ENCODE results near the gene CTNNBL1. TPM values are rescaled to one million over a fixed set of nuclear protein-coding genes. Genes with fewer than 3 reads are reported as not detected.
"Not testable (repeated sequence)": the region's sequence is repeated elsewhere in the genome, so short reads cannot be mapped to it uniquely, and the experiment has no call there.

The CTNNBL1 gene
- total RNA-seq, 4 donors from 2014 or later, result 24.2 to 34.9 (median 31.6) TPM

DNA sequence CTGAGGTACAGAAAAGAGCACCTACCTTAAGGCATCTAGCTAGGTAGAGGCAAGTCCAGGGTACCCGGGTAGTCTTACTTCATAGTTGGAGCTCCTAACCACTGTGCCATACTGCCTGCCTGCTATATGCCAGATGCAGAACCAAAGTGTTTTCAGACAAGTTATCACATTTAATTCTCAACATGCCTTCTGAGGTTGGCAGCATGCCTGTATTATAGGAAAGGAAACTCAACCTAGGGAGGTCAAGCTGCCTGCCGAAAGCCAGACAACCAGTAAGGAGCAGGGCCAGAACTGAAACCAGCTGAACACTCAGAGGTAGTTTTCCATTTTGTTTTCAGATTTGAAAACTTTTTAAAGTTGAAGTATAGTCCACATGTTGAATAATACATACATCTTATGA, 5.4 kb downstream of the CTNNBL1 start:
- DNase-seq (ENCODE audit: low spot score), result no peak
- ATAC-seq (ENCODE audit: low FRiP score), result no peak
- TF ChIP-seq, protein P1, sequence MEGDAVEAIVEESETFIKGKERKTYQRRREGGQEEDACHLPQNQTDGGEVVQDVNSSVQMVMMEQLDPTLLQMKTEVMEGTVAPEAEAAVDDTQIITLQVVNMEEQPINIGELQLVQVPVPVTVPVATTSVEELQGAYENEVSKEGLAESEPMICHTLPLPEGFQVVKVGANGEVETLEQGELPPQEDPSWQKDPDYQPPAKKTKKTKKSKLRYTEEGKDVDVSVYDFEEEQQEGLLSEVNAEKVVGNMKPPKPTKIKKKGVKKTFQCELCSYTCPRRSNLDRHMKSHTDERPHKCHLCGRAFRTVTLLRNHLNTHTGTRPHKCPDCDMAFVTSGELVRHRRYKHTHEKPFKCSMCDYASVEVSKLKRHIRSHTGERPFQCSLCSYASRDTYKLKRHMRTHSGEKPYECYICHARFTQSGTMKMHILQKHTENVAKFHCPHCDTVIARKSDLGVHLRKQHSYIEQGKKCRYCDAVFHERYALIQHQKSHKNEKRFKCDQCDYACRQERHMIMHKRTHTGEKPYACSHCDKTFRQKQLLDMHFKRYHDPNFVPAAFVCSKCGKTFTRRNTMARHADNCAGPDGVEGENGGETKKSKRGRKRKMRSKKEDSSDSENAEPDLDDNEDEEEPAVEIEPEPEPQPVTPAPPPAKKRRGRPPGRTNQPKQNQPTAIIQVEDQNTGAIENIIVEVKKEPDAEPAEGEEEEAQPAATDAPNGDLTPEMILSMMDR (IDR thresholded peaks at IDR 0.05), result no peak

GRCh38 chr20:37700301-37700700, 6.5 kb downstream of the CTNNBL1 start:
- no peak for ATAC-seq (ENCODE audit: low FRiP score)
- TF ChIP-seq, protein P1 (IDR thresholded peaks at IDR 0.05), result no peak
- no peak for DNase-seq (ENCODE audit: low spot score)

GRCh38 chr20:37701676-37702075, 7.8 kb downstream of the CTNNBL1 start:
- DNase-seq (ENCODE audit: low spot score); ATAC-seq (ENCODE audit: low FRiP score): not testable (repeated sequence)

DNA sequence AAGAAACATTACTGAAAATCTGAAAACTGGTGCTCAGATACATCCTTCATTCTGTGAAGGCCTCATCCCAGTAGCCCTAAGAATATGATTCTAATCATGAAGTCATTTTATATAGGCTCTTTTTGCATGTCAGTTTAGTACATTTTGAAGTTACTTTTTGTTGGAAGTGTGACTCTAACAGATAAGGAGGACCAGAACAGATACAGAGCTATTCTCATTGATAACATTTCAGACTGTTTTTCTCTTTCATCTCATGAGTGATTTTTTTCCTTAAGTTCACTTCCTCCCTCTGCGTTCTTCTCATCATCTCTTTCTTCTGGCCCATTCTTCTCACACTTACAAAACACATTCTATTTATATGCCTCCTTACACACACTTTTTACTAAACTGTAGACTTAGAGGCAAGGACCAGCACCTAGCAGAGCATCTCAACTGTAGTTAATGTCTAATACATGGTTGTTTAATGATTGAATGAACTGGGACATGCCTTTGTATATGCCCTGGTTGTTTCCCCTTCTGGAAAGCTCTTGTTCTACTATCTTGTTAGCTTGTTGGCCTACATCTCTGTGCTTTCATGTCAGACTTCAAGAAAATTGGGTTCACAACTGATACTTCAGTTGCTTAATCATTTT, 8.7 kb downstream of the CTNNBL1 start:
- TF ChIP-seq, protein P1 (IDR thresholded peaks at IDR 0.05), result no peak
- DNase-seq (ENCODE audit: low spot score) (no peak), ATAC-seq (ENCODE audit: low FRiP score) (no peak)

DNA sequence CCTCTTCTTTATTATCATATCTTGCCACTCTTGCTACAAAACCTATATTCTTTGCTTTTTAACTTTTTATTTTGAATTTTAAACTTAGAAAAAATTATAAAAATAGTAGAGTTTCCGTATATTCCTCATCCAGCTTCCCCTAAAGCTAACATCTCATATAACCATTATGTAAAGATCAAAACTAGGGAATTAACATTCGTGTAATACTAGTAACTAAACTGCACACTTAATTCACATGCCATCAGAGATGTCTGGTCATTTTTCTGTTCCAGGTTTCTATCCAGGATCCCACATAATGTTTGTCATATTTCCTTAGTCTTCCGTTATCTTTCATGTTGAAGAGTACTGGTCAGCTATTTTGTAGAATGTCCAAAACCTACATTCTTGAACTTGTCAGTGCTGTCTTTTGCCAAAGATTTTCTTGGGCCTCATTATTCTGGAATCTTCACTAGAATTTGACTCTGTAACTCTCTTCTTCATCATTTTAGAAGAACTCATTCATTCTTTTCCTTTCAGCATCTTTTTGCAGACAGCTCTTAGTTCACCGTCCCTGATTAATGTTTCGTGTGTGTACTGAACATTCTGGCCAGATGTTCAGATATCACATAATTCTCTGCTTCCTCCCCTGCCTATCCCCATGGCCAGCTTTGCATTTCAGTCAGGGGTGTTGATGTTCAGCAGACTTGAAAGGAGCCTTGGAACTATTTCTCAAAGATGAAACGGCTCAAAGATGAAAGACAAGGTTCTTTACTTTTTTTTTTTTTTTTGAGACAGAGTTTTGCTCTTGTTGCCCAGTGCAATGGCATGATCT, 9.4 kb downstream of the CTNNBL1 start:
- ATAC-seq (ENCODE audit: low FRiP score), result no peak
- DNase-seq (ENCODE audit: low spot score), result no peak

GRCh38 chr20:37704955-37705354, 11.1 kb downstream of the CTNNBL1 start:
- TF ChIP-seq, protein P1 (IDR thresholded peaks at IDR 0.05), result no peak
- no peak for ATAC-seq (ENCODE audit: low FRiP score)
- DNase-seq (ENCODE audit: low spot score), result no peak

More for the DNA sequence above, 9.4 kb downstream of the CTNNBL1 start:
- TF ChIP-seq, protein P1 (IDR thresholded peaks at IDR 0.05), result no peak

DNA sequence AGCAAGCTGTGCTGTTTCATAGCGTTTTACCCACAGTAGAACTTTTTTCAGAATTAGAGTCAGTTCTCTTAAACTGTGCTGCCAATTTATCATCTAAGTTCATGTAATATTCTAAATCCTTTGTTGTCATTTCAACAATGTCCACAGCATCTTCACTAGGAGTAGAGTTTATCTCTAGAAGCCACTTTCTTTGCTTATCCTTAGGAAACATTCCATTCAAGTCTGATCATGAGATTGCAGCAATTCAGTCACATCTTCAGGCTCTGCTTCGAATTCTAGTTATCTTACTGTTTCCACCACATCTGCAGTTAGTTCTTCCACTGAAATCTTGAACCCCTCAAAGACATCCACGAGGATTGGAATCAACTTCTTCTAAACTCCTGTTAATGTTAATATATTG, 12.5 kb downstream of the CTNNBL1 start:
- TF ChIP-seq, protein P1 (IDR thresholded peaks at IDR 0.05), result no peak
- no peak for DNase-seq (ENCODE audit: low spot score)
- no peak for ATAC-seq (ENCODE audit: low FRiP score)
